GM12878 (cell line): ENCODE results near the gene MAPK8. TPM values are rescaled to one million over a fixed set of nuclear protein-coding genes. Genes with fewer than 3 reads are reported as not detected.

Experiments used
- ATAC-seq: fragments of 200-7000 bp; cut with Tn5 transposase; 3 replicates; pipeline ENCODE4 v1.9.1; 2020; ENCODE audit warnings: mild to moderate bottlenecking, moderate library complexity
- BruUV-seq: library from RNA; stranded (reverse); fragments of 400-500 nt; replicated peaks from 2 replicates; lab custom pipeline; 2021; lab: Mats Ljungman, UMichigan
- CTCF ChIA-PET: fragments of 300-600 bp; sonication (Branson Sonifier 250); formaldehyde crosslinking; extraction: SDS; loops from one replicate; lab custom pipeline; 2021; ENCODE audit warnings: inconsistent platforms; lab: Yijun Ruan, JAX
- POLR2A ChIA-PET: fragments of 350-600 bp; formaldehyde crosslinking; extraction: SDS; loops from one replicate; lab custom pipeline; 2021; ENCODE audit warnings: inconsistent platforms; lab: Charles Lee
- RAD21 ChIA-PET: fragments of 300-600 bp; sonication (Branson Sonifier 250); formaldehyde crosslinking; loops from one replicate; lab custom pipeline; 2023; ENCODE audit warnings: antibody characterized with exemption; ENCODE audit not compliant: unreplicated experiment; lab: Charles Lee
- SMC1A ChIA-PET: fragments of 300-600 bp; sonication (Branson Sonifier 250); formaldehyde crosslinking; loops from one replicate; lab custom pipeline; 2023; ENCODE audit not compliant: unreplicated experiment, uncharacterized antibody; lab: Charles Lee
- DNase-seq: peaks from one replicate; pipeline ENCODE4 v3.0.0-alpha.2; 2011; ENCODE audit warnings: low read depth, low spot score
- FAIRE-seq: peaks from 3 replicates; lab custom pipeline; 2011; peaks lifted over from hg19 to GRCh38; lab: Jason Lieb, UNC
- H2AFZ ChIP-seq: 2 replicates; pipeline ENCODE4 v1.6.0; 2011; ENCODE audit warnings: low read depth, low read length, control low read depth; ENCODE audit not compliant: control insufficient read depth
- H3K27ac ChIP-seq: 2 replicates; pipeline ENCODE4 v1.5.1; 2011; ENCODE audit warnings: control low read depth; ENCODE audit not compliant: control insufficient read depth, insufficient read depth
- H3K27me3 ChIP-seq, 2 experiments: replicated peaks in 1 of 2; 2 replicates each; pipeline versions ENCODE4 v1.6.0 to v1.6.1; 2011; ENCODE audit warnings: low read length in 1 of 2; ENCODE audit not compliant: control insufficient read depth in 2 of 2, insufficient read depth in 2 of 2
- H3K36me3 ChIP-seq, 2 experiments: 2 replicates each; pipeline ENCODE4 v1.5.1; 2011; ENCODE audit warnings: low read length in 1 of 2; ENCODE audit not compliant: control insufficient read depth in 2 of 2, insufficient read depth in 2 of 2
- H3K4me1 ChIP-seq: 2 replicates; pipeline ENCODE4 v1.6.1; 2011; ENCODE audit warnings: mild to moderate bottlenecking, low read length, moderate library complexity, mixed read lengths; ENCODE audit not compliant: control insufficient read depth, insufficient read depth
- H3K4me2 ChIP-seq: 2 replicates; pipeline ENCODE4 v1.6.0; 2011; ENCODE audit warnings: control low read depth; ENCODE audit not compliant: control insufficient read depth, insufficient read depth
- H3K4me3 ChIP-seq: fragments of 200-600 bp; sonication (generic); 2 replicates; pipeline ENCODE4 v1.5.1; 2016
- H3K79me2 ChIP-seq: 2 replicates; pipeline ENCODE4 v1.6.0; 2011; ENCODE audit warnings: low read length; ENCODE audit not compliant: control insufficient read depth, insufficient read depth
- H3K9ac ChIP-seq: 2 replicates; pipeline ENCODE4 v1.8.0; 2011; ENCODE audit warnings: low read length, control low read depth, mixed read lengths; ENCODE audit not compliant: control insufficient read depth, insufficient read depth
- H3K9me3 ChIP-seq: replicated peaks from 3 replicates; pipeline ENCODE4 v1.5.1; 2011; ENCODE audit warnings: mild to moderate bottlenecking, low read length; ENCODE audit not compliant: control insufficient read depth, insufficient read depth
- H4K20me1 ChIP-seq: 2 replicates; pipeline ENCODE4 v1.6.0; 2011; ENCODE audit not compliant: control insufficient read depth, insufficient read depth
- HCFC1 ChIP-seq: fragments of 150-350 bp; IDR thresholded peaks from 2 replicates; pipeline ENCODE4 v1.6.1; 2014; ENCODE audit warnings: low read length
- SMARCA5 ChIP-seq: fragments of 450-650 bp; IDR thresholded peaks from 2 replicates; pipeline ENCODE4 v1.6.1; 2017; ENCODE audit warnings: mild to moderate bottlenecking
- ZNF217 ChIP-seq: fragments of 450-650 bp; IDR thresholded peaks from 2 replicates; pipeline ENCODE4 v1.6.1; 2017; ENCODE audit warnings: antibody characterized with exemption, mild to moderate bottlenecking
- WGBS: methylation state at CpG from one replicate; pipeline ENCODE4 v1.1.6; 2016; ENCODE audit warnings: low lambda C conversion rate; ENCODE audit not compliant: insufficient replicate concordance, insufficient coverage; ENCODE audit errors: missing lambda C conversion rate; 5-methylcytosine and 5-hydroxymethylcytosine counted together
- in situ Hi-C: fragments of 300-500 bp; cut with MboI; formaldehyde crosslinking; loops from 9 replicates; pipeline ENCODE4 v1.14.3; 2018; ENCODE audit warnings: mixed read lengths
- intact Hi-C: fragments of 100-400 bp; cut with micrococcal nuclease; formaldehyde crosslinking; loops from one replicate; pipeline ENCODE4 v1.14.2; 2022; ENCODE audit not compliant: unreplicated experiment
- polyA plus RNA-seq, 11 experiments: library from polyadenylated mRNA; depleted of rRNA in 4 of 11; unstranded in 6 of 11; stranded (reverse) in 5 of 11; fragments of >200 nt; fragmentation: Nextera tagmentation in 4 of 11; fragmentation: Illumina TruSeq in 1 of 11; extraction: Ambion mirVana in 4 of 11; extraction: Trizol in 1 of 11; gene quantifications; 1 replicate in 1 of 11; 2 replicates in 10 of 11; pipeline versions ENCODE4 v1.2.1 to v1.2.3, GENCODE V29; 2011 to 2016; ENCODE audit warnings: inconsistent platforms in 2 of 11, missing spikeins in 2 of 11, low read depth in 1 of 11
- total RNA-seq, 4 experiments: library from RNA; depleted of rRNA in 3 of 4; stranded (reverse); fragments of >200 nt in 3 of 4; fragmentation: Illumina TruSeq in 1 of 4; extraction: Trizol in 1 of 4; gene quantifications; 2 replicates each; pipeline versions ENCODE4 v1.2.1 to v1.2.3, GENCODE V29; 2013 to 2021

The MAPK8 gene
- total and polyA plus RNA-seq, 10 of the 15 experiments (the other 5 are each of a cell fraction or from before 2014, with no cell fraction given), result 3.9 to 102 (median 40.0) TPM

DNA sequence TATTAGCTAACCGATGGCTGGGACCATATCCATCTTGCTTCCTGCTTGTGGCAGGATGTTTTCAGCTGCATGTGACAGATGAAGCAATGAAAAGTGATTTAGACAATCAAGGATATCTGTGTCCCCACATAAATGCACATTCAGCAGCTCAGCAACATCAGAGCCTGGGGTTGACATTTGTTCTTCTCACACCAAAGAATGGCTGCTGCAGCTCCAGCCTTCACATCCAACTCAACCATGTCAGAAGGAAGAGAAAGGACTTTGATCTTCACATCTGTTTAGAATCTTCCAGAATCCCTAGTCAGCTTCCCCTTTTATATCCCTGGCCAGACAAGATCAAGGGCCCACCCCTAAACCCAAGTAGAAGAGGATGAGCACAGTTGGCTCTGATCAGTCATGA lies 20.1 kb upstream of the MAPK8 start:
- WGBS, result 91% methylated on average over 1 of the region's 1 CpG
- Histone ChIP-seq H3K27ac (peak overlapping the region; percentile 17; the same call in 1 of the 2 replicates), H4K20me1 (no peaks in the 10 kb centered on the region), H3K79me2 (no peaks in the 10 kb centered on the region; the same call in none of the 2 replicates), H3K36me3 (no peaks in the 10 kb centered on the region), H3K4me1 (peaks cover 48% of the 10 kb centered on the region), H3K4me3 (no peak overlapping the region), H3K4me2 (no peak overlapping the region), H3K27me3 (no peaks in the 10 kb centered on the region), H3K9ac (no peak overlapping the region), H2AFZ (no peak overlapping the region), H3K9me3 (peaks cover 15% of the 10 kb centered on the region)
- in situ Hi-C loops (no loop called here), intact Hi-C loops (loop anchor here (5.0 kb wide), 1 partner anchor 386 kb away; no protein-coding TSS in a partner anchor)
- ChIA-PET CTCF (interaction anchor here (0.9 to 6.2 kb wide), 4 partner anchors 14 to 71 kb away, joined by 4 to 87 read pairs (median 42); partner anchors contain the start of gene MAPK8), RAD21 (interaction anchor here (0.6 to 4.1 kb wide), 5 partner anchors 9 to 72 kb away, joined by 3 to 34 read pairs (median 3); no protein-coding TSS in a partner anchor), POLR2A (interaction anchor here (0.9 to 6.7 kb wide), 3 partner anchors 9 to 67 kb away, joined by 3 to 43 read pairs (median 5); no protein-coding TSS in a partner anchor), SMC1A (interaction anchor here (0.9 to 8.0 kb wide), 7 partner anchors 9 to 71 kb away, joined by 3 to 87 read pairs (median 23); partner anchors contain the start of gene FRMPD2)
- ATAC-seq (no peak), FAIRE-seq (no peak), DNase-seq (no peak)
- peak; percentile 60; the same call in 1 of the 2 replicates for TF ChIP-seq SMARCA5
- peak; percentile 45; the same call in 1 of the 2 replicates for TF ChIP-seq ZNF217
- no peak for TF ChIP-seq HCFC1
- BruUV-seq, result no TSS peak
